GM21576 (cell line): ENCODE data around the gene TET2.
"Not testable (repeated sequence)": the region's sequence is repeated elsewhere in the genome, so short reads cannot be mapped to it uniquely, and the experiment has no call there.

ENCODE experiments used
- ATAC-seq: cut with Tn5 transposase; IDR thresholded peaks from one replicate; pipeline ENCODE4 v1.9.1; 2021; ENCODE audit warnings: mild to moderate bottlenecking, moderate library complexity; ENCODE audit not compliant: unreplicated experiment

TET2 gene

GRCh38 chr4:105282489-105282888 is 135.8 kb downstream of the TET2 start:
- ATAC-seq, result no peak

- ATAC-seq, result no peak
These were observed 136.8 kb downstream of the TET2 start for GRCh38 chr4:105283501-105283900.

GRCh38 chr4:105288121-105288520 is 141.4 kb downstream of the TET2 start:
- no peak for ATAC-seq

DNA sequence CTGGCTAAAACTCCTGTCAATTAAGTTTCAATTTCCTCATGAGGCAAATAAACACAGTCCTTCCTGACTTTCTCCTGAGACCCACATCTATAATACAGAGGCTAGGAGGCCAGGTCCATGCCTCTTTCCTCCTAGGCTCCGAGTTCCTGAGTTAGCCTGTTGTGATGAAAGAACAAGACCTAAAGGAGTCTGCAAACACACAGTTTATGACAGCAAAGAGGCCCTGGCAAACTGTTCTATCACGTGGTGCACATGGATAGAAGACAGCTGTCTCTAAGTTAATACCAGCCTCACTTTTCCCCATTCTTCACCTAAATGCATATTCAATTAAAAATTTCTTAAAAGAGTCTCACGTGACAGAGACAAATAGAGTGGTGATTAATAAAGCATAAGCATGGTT is 145.2 kb downstream of the TET2 start:
- ATAC-seq, result no peak

- ATAC-seq, result no peak
These were observed 146.7 kb downstream of the TET2 start for GRCh38 chr4:105293360-105293759.

- no peak for ATAC-seq
These were observed 150.0 kb downstream of the TET2 start for GRCh38 chr4:105296672-105297071.

- not testable (repeated sequence) for ATAC-seq
These were observed 152.4 kb downstream of the TET2 start for GRCh38 chr4:105299027-105299426.

DNA sequence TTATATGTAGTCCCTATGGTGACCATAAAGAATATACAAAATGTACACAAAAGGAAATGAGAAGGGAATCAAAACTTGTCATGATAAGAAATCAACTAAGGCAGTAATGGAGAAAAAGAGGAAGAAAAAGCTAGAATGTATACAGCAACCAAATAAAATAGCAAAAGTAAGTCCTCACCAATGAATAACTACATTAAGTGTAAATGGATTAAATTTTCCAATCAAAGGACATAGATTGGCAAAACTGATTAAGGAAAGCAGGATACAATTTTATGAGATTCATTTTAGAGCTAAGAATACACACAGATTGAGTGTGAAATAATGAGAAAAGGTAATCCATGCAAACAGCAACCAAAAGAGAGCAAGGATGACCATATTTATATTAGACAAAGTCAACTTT is 157.4 kb downstream of the TET2 start:
- no peak for ATAC-seq

DNA sequence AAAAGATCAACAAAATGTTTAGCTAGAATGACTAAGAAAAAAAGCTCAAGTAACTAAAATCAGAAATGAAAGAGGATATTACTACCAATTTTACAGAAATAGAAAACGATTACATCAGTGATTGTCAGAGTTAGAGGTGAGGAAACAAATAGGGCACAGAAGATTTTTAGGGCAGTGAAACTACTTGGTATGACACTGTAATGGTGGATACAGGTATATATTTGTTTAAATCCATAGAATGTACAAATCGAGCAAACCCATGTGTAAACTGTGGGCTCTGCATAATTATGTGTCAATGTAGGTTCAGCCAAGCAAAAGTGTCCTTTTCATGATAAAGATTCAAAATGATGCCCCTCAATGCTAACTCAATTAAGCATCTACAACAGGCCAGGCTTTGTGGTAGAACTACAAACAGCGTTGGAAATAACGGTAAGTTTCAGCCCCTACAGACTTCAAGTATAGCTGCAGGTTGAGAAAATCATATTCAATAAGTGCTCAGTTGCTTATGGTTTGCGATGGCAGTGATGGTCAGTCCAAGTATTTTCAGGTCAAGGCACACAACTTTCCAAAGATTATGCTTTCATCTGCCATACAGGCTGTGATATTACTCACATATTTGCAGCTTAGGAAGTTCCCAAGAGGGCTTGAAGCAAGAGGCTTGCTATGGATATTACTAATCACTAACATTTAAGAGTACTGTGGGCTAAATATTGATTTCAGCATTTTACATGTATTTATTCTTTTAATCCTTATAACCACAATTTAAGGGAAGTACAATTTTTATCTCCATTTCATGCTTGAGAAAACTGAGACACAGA is 158.6 kb downstream of the TET2 start:
- ATAC-seq, result peak; percentile 43

GRCh38 chr4:105306158-105306781 is 159.6 kb downstream of the TET2 start:
- peak; percentile 90 for ATAC-seq

DNA sequence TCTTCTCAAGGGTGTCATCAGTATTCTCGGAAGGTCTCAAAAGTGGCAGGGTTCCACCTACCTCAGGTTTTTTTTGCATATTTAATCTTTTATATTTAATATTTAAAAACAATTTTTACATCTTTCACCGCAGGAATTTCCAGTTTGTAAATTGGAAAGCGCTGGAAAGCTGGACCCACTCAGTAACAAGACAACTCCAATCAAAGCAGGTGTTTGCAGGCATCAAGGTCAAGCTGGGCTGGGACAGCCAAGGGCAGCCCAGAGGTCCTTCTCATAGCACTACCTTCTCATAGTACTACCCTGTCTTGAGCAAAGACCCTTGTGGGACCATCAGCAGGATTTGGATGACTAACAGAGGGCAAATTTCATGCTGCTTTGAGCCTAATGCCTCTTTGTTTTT is 160.1 kb downstream of the TET2 start:
- no peak for ATAC-seq

- no peak for ATAC-seq
These were observed 171.8 kb downstream of the TET2 start for GRCh38 chr4:105318486-105318885.

DNA sequence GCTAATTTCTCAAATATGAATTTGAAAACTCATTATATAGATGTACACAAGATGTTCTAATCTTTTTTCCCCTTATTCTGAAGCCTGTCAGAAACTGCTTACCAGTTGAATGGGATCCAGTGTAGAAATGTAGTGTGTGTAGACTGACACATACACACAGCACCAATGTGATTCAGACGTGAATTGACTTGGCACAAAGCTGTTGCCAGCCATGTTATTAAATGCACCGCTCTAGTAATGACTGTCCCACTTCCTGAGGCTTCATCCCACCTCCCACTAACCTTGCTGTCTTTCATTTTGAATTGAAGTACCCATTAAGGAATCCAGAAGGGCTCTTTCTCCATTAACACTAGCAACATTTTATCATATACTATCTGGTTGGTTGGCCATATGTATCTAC is 180.5 kb downstream of the TET2 start:
- no peak for ATAC-seq

DNA sequence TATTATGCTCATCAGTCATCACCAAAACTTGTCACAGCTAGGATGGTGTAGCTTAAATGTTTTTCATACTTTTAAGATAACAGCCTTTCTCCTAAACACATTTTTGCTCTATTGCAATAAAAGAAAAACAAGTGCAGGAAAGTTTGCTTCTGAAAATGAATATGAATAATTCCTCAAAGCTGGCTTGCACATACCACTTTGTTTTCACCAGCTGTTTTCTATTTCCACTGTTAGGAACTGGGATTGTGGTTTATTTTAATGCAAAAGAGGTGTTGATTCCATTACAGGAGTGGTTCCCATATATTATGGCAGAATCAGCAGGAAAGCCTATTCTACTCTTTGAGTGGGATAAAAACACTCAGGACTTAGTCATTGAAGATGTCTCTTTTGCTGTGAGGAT is 181.3 kb downstream of the TET2 start:
- ATAC-seq, result no peak

DNA sequence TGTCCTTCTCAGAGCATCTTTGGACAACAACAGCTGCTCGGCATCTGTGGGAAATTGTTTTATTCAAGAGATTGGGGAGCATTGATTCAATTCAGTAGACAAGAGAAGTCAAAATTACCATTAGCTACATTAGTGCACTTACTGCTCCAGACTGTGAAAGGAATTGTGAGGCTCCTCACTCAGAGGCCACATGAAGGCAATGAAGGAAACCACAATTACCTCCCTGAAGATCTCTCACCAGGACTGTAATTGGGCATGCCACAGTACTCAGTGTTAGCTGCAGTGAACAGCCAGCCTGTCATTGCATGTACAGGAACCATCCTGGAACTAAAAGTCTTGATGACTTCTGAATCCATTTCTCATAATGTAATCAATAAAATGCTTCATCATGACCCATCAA is 182.4 kb downstream of the TET2 start:
- ATAC-seq, result no peak
